ENCODE measurements around the gene TPR. TPM values are rescaled to one million over a fixed set of nuclear protein-coding genes. Genes with fewer than 3 reads are reported as not detected.

The TPR gene
- 60.9 TPM for polyA plus RNA-seq (2012; ENCODE audit: insufficient read length, low read depth)

DNA sequence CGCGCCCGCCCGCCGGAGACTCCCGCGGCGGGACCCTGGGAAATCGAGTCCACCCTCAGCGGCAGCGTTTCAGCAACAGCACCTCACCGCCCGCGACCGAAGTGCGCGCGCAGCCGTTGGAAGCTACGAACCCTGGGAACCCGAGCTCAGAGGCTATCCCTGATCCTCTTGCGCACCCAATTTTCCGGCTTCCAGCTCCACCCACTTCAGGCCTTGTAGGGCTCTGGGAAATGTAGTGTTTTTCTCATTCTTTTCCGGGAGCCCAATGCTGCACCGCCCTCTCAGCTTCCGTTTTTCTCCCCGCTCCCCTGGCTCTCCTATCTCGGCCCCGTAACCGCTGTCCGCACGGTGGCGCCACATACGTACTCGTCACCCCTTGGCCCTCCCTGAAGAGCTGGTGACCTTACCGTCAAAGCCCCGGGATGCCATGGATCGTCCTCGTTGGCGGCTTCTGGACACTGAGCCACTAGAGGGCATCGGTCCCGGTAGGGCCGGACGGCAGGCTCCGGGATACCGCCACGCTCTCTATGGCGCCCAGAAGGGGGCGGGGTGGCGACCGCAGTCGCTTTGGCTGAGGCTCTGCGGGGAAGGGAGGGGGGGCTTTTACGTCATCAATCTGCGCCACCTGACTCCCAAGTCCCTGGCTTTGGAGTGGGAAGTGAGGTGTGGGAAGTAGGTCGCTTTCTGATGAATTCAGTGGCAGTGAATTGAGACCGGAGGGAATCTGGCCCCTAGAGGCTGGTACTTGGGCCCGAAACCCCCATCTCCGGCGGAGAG, at the start of gene TPR, which contains the start of gene ODR4:
TPR (minus strand) TSS at position 102 of the 777 bp plus-strand sequence. CDS start 225 bp downstream, outside the sequence.
ODR4 (plus strand) TSS at position 687 of the 777 bp plus-strand sequence. CDS start 3,948 bp downstream, outside the sequence.
- peak; percentile 67 for TF ChIP-seq FOXP2 (optimal IDR thresholded peaks at IDR 0.05; ENCODE audit: borderline replicate concordance, extremely low read depth, extremely low read length, insufficient read depth)
- TF ChIP-seq POLR2AphosphoS5 (IDR thresholded peaks at IDR 0.05; ENCODE audit: low read depth, low read length): peak; percentile 92
- TF ChIP-seq SIN3A (IDR thresholded peaks at IDR 0.05; ENCODE audit: borderline replicate concordance, insufficient read depth, low read length): peak; percentile 44; the same call in 1 of the 2 replicates
- peak; percentile 91 for TF ChIP-seq TAF1 (IDR thresholded peaks at IDR 0.05; ENCODE audit: borderline replicate concordance, insufficient read depth, low read length)
- TF ChIP-seq REST (IDR thresholded peaks at IDR 0.05; ENCODE audit: insufficient read depth in 1 of 2, low read depth in 2 of 2, low read length in 2 of 2): 0 out of 4 replicates have a peak, but pooled peaks of 1 of the 2 experiments have one; percentile 29

DNA sequence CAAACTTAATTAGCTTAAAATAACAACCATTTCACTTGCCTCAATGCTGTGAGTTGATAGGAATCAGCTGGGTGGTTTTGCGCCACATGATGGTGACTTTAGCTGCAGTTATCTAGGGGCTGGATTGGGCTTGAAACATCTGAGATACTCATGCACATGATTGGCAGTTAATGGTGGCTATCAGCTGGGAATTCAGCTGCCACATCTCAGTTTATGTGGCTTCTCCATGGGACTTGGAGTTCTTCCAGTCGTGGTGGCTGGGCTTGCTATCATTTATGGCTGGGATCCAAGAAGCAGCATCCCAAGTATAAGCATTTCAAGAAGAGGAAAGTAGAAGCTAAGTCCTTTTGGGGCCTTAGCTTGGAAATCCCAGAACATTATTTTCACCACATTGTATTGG, 49.5 kb upstream of the TPR start:
- TF ChIP-seq POLR2AphosphoS5 (IDR thresholded peaks at IDR 0.05; ENCODE audit: low read depth, low read length): no peak
- no peak for TF ChIP-seq TAF1 (IDR thresholded peaks at IDR 0.05; ENCODE audit: borderline replicate concordance, insufficient read depth, low read length)
- TF ChIP-seq REST (IDR thresholded peaks at IDR 0.05; ENCODE audit: insufficient read depth in 1 of 2, low read depth in 2 of 2, low read length in 2 of 2): no peak

DNA sequence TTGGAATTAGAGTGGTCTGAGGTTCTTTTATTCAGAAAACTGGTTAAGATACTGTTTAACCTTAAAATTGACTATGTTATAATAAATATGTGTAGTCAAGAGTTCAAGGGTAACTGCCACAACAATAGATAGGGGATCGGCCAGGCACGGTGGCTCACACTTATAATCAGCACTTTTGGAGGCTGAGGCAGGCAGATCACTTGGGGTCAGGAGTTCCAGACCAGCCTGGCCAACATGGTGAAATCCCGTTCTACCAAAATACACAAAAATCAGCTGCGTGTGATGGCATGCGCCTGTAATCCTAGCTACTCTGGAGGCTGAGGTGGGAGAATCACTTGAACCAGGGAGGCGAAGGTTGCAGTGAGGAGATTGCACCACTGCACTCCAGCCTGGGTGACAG, 46.4 kb upstream of the TPR start:
- TF ChIP-seq REST (IDR thresholded peaks at IDR 0.05; ENCODE audit: insufficient read depth in 1 of 2, low read depth in 2 of 2, low read length in 2 of 2) (no peak), SIN3A (IDR thresholded peaks at IDR 0.05; ENCODE audit: borderline replicate concordance, insufficient read depth, low read length) (no peak), POLR2AphosphoS5 (IDR thresholded peaks at IDR 0.05; ENCODE audit: low read depth, low read length) (no peak), FOXP2 (optimal IDR thresholded peaks at IDR 0.05; ENCODE audit: borderline replicate concordance, extremely low read depth, extremely low read length, insufficient read depth) (no peak), TAF1 (IDR thresholded peaks at IDR 0.05; ENCODE audit: borderline replicate concordance, insufficient read depth, low read length) (no peak)

DNA sequence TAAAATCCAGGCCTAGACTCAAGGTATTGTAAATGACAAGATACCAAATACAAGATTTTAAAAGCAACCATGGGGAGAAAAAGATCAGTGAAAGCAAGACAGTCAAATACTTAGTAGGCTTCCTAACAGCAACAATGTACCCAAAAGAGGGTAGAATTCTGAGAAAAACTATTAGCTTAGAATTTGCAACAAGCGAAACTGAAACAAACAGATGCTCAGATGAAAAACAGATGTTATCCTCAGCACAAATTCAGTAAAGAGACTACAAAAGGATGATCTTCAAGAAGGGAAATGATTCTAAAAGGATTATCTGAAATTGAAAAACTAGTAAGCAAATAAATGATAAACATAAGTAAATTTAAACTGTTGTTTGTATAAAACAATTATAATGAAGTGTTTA, 45.9 kb upstream of the TPR start:
- TF ChIP-seq POLR2AphosphoS5 (IDR thresholded peaks at IDR 0.05; ENCODE audit: low read depth, low read length) (no peak), TAF1 (IDR thresholded peaks at IDR 0.05; ENCODE audit: borderline replicate concordance, insufficient read depth, low read length) (no peak), SIN3A (IDR thresholded peaks at IDR 0.05; ENCODE audit: borderline replicate concordance, insufficient read depth, low read length) (no peak), REST (IDR thresholded peaks at IDR 0.05; ENCODE audit: insufficient read depth in 1 of 2, low read depth in 2 of 2, low read length in 2 of 2) (no peak), FOXP2 (optimal IDR thresholded peaks at IDR 0.05; ENCODE audit: borderline replicate concordance, extremely low read depth, extremely low read length, insufficient read depth) (no peak)
